ENCODE results near the gene MC5R.
A peak's percentile ranks its signal among the peaks of the same experiment; 100 is the strongest.

The MC5R gene

GRCh38 chr18:13823707-13824395 lies at the start of gene MC5R:
TSS of gene MC5R (plus strand) at chr18:13824149. CDS start at chr18:13825766, 1,617 bp downstream.
- DNase-seq = peak; percentile 84 to 86

- DNase-seq = no peak
Observed at GRCh38 chr18:13775058-13775457, 48.9 kb upstream of the MC5R start.

DNA sequence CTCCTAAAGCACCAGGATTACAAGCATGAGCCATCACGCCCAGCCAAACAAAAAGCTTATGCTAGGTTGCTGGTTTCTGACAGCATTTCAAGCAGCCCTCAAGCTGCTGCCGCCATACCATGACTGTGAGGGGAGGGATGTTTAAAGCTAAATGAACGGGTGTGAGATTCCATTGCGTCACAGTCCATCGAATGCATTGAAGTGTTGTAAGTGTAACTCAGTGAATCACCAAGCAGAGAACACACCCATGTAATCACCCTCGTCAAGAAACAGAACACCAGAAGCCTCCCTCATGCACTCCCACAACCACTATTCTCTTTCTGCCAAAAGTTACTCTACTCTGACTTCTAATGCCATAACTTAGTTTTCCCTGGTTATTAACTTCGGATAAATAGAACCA lies 32.8 kb upstream of the MC5R start:
- DNase-seq = no peak

DNA sequence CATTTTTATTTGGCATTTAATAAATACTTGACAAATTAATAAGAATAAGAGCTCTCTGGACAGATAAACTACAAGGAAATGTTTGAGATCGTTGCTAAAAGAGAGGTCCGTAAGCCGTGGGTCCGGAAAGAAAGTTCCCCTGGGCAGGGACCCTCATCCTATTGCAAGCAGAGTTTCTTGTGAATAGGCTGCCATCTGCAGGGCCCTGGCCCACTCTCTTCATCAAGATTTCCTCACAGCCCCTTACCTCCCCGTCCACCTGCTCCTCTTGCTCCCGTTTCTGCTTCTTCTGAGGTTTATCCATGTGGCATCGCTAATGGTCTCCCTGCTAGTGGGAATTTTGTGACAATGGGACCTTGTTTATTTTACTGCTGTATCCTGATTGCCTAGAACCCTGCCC lies 30.1 kb upstream of the MC5R start:
- DNase-seq = no peak

DNA sequence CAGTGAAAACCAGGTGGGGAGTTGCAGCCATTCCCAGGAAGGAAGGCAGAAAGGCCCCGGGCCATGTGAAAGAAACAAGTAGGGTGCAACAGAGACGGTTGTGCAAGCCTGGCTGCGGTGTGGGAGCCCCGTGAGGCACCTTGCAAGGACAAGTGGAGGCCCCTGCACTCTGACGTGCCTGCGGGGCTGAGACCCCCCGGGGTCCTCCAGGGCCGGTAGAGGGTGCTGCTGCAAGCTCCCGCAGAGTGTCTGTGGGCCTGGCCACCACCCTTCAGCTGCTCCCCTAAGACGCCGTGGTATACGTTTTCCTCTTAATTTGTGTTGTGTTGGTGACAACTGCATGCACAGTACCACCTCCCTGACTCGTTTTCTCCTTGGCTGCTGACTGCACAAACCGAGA lies 27.4 kb upstream of the MC5R start:
- DNase-seq = no peak

- DNase-seq = no peak
Observed at GRCh38 chr18:13797157-13797611, 26.8 kb upstream of the MC5R start.

GRCh38 chr18:13799396-13799795 lies 24.6 kb upstream of the MC5R start:
- no peak for DNase-seq

DNA sequence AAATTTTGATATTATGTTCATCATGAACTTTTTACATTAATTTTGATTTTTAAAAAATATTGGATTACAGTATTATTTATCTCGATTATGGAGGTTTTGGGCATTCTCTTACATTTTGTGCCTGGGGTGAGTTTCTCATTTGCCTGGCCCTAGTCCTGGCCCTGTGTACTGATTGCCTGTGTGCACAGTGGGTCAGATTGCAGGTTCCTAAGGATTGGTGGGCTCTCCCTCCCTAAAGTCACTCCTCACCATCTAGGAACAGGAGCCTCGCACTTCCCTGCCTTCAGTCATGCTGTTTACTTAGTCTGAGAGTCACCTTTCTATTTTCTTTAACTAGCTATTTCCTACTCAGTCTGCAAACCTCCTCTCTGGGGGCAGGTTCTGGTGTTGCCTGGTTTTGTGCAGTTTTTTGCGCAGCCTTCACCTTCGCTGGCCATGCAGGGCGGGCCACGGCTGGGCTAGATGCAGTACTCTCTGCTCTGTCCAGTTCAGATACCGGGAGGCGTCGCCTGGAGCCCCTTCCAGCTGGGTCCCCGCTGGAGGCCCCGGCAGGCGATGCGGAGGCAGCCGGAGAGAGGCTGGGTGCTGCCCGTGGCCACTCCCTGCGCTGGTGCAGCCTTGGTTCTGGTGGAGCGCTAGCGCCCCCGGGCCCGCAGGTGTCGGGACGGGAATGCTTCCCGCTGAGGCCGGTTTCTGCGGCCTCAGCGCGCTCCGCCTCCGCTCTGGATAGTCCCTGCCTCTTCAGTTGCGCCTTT lies 23.3 kb upstream of the MC5R start:
- DNase-seq = peak; percentile 60 to 68

GRCh38 chr18:13801260-13801601 lies 22.7 kb upstream of the MC5R start:
- no peak for DNase-seq

DNA sequence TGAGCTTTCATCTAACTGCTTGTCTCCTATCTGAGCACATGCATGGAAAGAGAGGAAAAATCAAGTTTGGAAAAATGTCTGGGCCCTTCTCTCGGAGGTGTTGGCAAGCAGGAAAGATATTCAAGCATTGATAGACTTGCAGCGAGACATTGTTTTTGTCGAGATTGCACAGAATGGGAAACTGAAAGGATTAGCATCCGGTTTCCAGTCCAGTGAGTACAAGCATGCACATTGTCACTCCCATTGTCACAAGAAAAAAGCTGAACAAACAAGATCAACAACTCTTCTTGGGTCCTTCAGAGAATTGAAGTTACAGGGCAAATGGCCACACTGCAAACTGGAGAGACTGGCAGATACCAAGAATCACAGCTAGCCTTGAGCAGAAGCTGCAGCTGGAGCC lies 19.6 kb upstream of the MC5R start:
- no peak for DNase-seq

GRCh38 chr18:13808294-13809042 lies 15.5 kb upstream of the MC5R start:
- DNase-seq = no peak

DNA sequence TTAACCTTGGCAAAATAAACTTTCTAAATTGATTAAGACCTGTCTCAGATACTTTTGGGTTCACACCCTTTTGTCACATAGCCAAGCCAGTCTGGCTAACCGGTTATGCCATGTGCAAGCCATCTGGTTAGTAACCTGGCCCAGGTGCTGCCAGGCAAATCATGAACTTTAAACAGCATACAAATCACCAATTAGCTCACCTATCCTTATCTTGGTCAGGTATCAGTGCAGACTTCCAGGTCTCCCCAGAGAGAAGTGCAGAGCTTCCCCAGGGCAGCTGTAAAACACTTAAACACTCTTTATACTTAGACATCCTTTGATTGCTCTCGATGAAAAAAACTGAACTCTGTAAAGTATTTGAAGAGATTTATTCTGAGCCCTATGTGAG lies 14.9 kb upstream of the MC5R start:
- no peak for DNase-seq

DNA sequence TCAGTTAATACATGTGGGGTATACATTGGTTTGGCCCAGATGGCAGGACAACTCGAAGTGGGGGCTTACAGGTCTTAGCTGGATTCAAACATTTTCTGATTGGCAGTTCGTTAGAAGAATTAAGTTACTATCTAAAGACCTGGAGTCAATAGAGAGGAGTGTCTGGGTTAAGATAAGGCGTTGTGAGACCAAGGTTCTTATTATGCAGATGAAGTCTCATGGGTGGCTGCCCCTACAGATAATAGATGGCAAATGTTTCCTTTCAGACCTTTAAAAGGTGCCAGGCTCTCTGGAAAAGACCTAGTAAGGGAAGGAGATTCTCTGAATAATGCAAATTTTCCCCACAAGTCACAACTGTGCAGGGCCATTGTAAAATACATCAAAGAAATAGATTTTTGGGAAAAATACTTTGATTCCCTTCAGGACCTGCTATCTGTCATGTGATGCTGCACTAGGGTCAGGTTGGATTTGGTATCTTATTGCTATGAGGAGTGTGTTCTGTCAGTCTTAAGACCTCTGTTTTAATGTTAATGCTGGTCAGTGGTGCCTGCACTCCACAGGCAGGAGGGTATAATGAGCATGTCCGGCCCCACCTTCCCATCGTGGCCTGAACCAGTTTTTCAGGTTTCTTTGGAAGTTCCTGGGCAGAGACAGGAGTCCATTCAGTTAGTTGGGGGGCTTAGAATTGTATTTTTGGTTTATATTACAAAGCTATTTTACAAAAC lies 14.3 kb upstream of the MC5R start:
- no peak for DNase-seq

DNA sequence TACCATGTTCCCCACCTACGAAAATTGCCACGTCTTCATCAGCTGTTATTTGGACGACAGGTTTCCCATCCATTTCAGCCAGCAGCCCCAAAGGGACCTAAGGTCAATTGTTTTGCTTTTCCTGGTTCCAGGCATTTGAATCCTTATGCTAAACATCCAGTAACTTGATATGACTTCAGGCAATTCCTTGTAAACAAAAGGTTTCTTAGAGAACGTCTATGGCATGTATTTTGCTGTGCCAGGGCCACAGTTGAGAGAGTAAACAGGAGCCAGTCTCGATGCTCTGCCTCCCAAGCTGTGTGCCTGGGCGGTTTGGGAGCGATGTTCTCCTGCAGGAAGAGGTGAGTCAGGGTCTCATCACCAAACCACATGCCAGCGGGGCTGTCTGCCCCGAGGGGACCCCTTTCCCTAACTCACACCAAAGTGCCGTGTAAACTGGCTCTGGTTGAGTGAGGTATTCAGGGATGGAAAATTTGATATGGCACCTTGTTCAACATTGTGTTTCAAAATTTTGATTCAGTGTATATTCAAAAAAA lies 12.9 kb upstream of the MC5R start:
- no peak for DNase-seq

GRCh38 chr18:13811993-13812392 lies 12.0 kb upstream of the MC5R start:
- no peak for DNase-seq

DNA sequence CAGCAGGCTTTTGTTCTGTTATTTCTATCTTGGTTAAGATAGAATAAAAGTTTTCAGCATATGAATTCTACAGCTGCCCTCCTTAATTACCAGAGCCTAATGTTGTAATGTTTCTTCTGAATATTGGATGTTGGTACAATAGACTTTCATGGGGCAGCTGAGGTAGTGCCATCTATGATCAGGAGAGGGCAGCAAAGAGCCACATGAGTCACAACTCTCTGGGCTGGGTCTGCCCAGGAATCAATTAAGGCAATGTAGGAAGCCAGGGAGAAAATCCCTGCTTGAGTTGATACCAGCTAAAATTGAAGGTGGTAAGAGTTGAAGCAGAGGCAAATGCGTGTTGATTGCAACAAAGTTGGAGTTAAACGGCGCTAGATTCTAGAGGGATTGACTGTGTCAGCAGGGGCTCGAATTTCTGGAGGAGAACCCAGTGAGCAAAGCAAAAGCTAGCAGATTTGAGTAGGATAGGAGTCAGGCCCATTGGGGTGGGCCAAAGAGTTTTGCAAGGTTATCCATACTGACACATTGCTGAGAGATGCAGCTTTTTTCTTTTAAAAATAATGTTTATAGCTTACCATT lies 10.6 kb upstream of the MC5R start:
- peak; percentile 73 to 76 for DNase-seq

GRCh38 chr18:13826209-13826608 lies 2.3 kb downstream of the MC5R start:
- DNase-seq = no peak

- DNase-seq = no peak
Observed at GRCh38 chr18:13831864-13832508, 8.0 kb downstream of the MC5R start.

DNA sequence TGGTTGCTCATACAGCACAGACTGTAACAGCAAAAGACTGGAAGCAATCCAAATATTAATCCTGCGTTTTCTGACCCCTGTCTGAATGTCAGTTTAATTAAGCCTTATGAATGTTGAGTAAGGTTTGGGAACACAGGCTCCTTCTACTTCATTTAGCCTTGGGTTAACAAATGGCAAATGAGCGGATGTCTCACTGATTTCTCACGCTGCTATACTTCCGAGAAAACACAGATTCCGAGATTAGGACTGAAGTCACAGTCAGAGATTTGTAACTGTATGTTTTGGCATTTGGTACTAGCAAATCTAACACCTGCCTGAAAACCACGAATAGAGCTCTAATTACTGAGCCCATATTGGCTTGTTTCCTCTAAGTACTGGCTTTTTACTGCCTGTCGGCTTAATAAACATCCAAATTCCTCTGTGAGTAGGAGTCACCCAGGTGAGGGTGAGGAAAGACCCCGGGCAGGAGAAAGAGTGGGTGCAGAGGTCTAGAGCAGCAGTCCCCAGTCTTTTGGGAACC lies 10.6 kb downstream of the MC5R start:
- no peak for DNase-seq

DNA sequence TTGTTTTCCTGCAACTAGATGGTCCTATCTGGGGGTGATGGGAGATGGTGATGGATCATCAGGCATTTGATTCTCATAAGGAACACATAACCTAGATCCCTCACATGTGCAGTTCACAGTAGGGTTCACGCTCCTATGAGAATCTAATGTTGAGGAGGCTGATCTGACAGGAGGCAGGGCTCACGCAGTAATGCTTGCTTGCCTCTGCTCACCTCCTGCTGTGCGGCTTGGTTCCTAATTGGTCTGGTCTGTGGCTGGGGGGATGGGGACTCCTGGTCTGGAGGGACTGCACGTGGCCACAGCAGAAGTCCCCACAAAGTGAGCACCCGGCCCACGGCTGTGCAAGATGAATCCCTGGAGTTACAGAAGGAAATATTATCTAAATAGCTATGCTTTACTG lies 11.3 kb downstream of the MC5R start:
- no peak for DNase-seq

DNA sequence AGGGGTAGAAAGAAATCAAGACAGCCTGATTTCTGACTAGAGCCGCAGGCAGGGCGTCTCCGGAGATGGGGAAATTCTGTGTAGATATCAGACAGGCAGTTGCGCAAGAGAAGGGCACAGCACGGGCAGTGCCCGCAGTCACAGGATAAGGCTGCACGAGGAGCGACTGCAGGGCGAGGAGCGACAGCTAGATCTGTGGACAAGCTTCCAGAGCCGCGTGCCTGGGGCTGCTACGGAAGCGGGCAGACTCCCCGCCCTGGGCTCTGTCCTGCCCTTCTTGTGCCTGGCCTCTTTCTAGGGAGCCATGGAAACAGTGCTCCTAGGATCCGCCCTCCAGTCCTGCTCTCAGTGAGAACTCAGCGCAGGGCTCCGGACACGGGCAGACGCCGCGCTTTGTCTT lies 12.6 kb downstream of the MC5R start:
- DNase-seq = no peak

- DNase-seq = no peak
Observed at GRCh38 chr18:13849791-13850190, 25.8 kb downstream of the MC5R start.

Data from activated T-cell treated with anti-CD3 and anti-CD28 coated beads, Interleukin-2, amount 50 U/mL, for 48 hours (primary cell).